BLaER1 (cell line): ENCODE measurements around the gene ABCC4.

Source experiments
- H3K27ac ChIP-seq: shearing (Covaris generic); formaldehyde crosslinking; 2 replicates; pipeline ENCODE4 v1.8.1; 2022
- H3K27me3 ChIP-seq: shearing (Covaris generic); formaldehyde crosslinking; 2 replicates; pipeline ENCODE4 v1.8.1; 2022
- H3K36me3 ChIP-seq: shearing (Covaris generic); formaldehyde crosslinking; 2 replicates; pipeline ENCODE4 v1.8.1; 2022
- H3K4me1 ChIP-seq: shearing (Covaris generic); formaldehyde crosslinking; 2 replicates; pipeline ENCODE4 v1.8.1; 2022
- H3K4me2 ChIP-seq: shearing (Covaris generic); formaldehyde crosslinking; 2 replicates; pipeline ENCODE4 v1.8.1; 2022
- H3K4me3 ChIP-seq: shearing (Covaris generic); formaldehyde crosslinking; 2 replicates; pipeline ENCODE4 v1.8.1; 2022
- H3K9ac ChIP-seq: shearing (Covaris generic); formaldehyde crosslinking; 2 replicates; pipeline ENCODE4 v1.8.1; 2022
- H3K9me3 ChIP-seq: shearing (Covaris generic); formaldehyde crosslinking; 2 replicates; pipeline ENCODE4 v1.8.1; 2022
- H4K20me1 ChIP-seq: shearing (Covaris generic); formaldehyde crosslinking; 2 replicates; pipeline ENCODE4 v1.8.1; 2022
- Cebpa-rat ChIP-seq: shearing (Covaris generic); IDR thresholded peaks from 2 replicates; pipeline ENCODE4 v1.8.1; 2022

Gene ABCC4

GRCh38 chr13:94987081-94987480, 314.2 kb downstream of the ABCC4 start:
- Histone ChIP-seq H3K36me3 (no peaks in the 10 kb centered on the region), H3K4me3 (no peak overlapping the region), H3K27ac (no peak overlapping the region), H4K20me1 (no peaks in the 10 kb centered on the region), H3K4me2 (no peak overlapping the region), H3K4me1 (no peaks in the 10 kb centered on the region), H3K27me3 (no peaks in the 10 kb centered on the region), H3K9me3 (no peaks in the 10 kb centered on the region), H3K9ac (no peak overlapping the region)
- TF ChIP-seq Cebpa-rat = no peak

DNA sequence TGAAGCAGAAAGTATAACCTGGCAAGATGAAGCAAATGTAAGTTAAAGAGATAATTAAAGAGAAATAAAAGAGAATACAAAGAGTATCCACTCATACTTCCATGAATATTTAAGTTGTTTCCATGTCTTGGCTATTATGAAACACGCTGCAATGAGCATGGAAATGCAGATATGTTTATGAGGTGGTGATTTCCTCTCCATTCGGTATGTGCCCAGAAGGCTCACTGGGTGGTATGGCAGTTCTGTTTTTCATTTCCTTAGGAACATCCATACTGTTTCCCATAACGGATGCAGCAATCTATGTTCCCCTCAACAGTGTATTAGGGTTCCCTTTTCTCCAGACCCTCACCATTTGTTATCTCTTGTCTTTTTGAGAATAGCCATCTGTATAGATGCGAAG, 316.3 kb downstream of the ABCC4 start:
- H4K20me1 ChIP-seq = no peaks in the 10 kb centered on the region
- no peak overlapping the region for H3K4me3 ChIP-seq
- H3K9me3 ChIP-seq = no peaks in the 10 kb centered on the region
- H3K36me3 ChIP-seq = no peaks in the 10 kb centered on the region
- no peak for TF ChIP-seq Cebpa-rat
- no peaks in the 10 kb centered on the region for H3K4me1 ChIP-seq
- no peak overlapping the region for H3K9ac ChIP-seq
- H3K27ac ChIP-seq = no peak overlapping the region
- no peaks in the 10 kb centered on the region for H3K27me3 ChIP-seq
- no peak overlapping the region for H3K4me2 ChIP-seq

- H3K4me2 ChIP-seq = no peak overlapping the region
- H3K27me3 ChIP-seq = no peaks in the 10 kb centered on the region
- H3K4me3 ChIP-seq = no peak overlapping the region
- no peaks in the 10 kb centered on the region for H4K20me1 ChIP-seq
- no peak for TF ChIP-seq Cebpa-rat
- no peaks in the 10 kb centered on the region for H3K36me3 ChIP-seq
- H3K9ac ChIP-seq = no peak overlapping the region
- no peaks in the 10 kb centered on the region for H3K4me1 ChIP-seq
- H3K9me3 ChIP-seq = no peaks in the 10 kb centered on the region
- H3K27ac ChIP-seq = no peak overlapping the region
Observed at GRCh38 chr13:94978516-94978915, 322.7 kb downstream of the ABCC4 start.

DNA sequence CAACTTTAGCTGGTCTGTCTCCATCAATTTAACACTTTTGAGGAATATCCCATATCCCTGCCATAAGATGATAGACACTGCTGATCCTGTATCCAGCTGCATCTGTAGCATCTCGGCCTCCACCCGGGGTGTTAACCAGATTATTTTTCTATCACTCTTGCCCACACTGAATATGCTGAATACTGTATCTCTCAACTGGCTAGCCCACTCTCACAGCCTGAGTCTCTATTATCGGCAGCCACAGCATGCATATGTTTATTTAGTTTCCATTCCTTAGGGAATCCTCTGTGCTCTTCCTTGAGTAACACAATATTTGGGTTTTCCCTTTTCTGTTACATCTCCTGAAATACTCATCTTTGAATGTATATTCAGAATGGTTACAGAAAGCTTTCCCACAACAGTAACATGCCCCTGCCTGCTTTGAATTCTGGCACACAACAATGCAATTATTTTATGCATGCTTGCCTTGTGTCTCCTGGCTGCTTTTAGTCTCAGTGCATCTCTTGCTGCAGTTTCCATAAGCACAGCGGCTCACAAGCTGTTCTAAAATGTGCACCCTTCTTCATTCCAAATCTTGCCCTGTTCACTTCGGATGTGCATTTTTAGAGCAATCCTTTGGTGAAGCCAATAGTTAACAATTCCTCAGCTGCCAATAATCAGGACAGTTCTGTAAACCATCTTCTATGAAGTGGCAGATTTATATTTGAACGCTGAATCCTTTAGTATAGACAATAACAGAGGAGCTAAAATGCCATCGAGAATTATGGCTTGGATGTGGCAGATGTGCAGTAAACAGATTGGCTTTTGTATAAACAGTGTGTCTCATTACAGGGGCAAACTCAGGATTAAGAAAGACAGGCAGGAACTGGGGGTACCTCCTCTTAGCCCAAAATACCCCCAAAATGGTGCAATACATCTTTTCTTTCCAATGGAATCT, 327.0 kb downstream of the ABCC4 start:
- Histone ChIP-seq H4K20me1 (no peaks in the 10 kb centered on the region), H3K9ac (no peak overlapping the region), H3K9me3 (no peaks in the 10 kb centered on the region), H3K36me3 (no peaks in the 10 kb centered on the region), H3K27ac (no peak overlapping the region), H3K4me2 (no peak overlapping the region), H3K4me1 (no peaks in the 10 kb centered on the region), H3K4me3 (no peak overlapping the region), H3K27me3 (peaks cover 1% of the 10 kb centered on the region; the same call in 1 of the 2 replicates)
- TF ChIP-seq Cebpa-rat = no peak

- no peak for TF ChIP-seq Cebpa-rat
- H3K4me2 ChIP-seq = no peak overlapping the region
- H3K9me3 ChIP-seq = peaks cover 14% of the 10 kb centered on the region
- H3K9ac ChIP-seq = no peak overlapping the region
- H3K27ac ChIP-seq = no peak overlapping the region
- no peak overlapping the region for H3K4me3 ChIP-seq
- peaks cover 21% of the 10 kb centered on the region for H3K27me3 ChIP-seq
- H3K36me3 ChIP-seq = no peaks in the 10 kb centered on the region
- no peaks in the 10 kb centered on the region for H3K4me1 ChIP-seq
- no peaks in the 10 kb centered on the region for H4K20me1 ChIP-seq
Observed at GRCh38 chr13:94972262-94972661, 329.0 kb downstream of the ABCC4 start.
